DMS53 treated with DMSO at 0.1 percent for 48 hours (cell line): ENCODE data around the gene RPS3A.
"Not testable (repeated sequence)": the region's sequence is repeated elsewhere in the genome, so short reads cannot be mapped to it uniquely, and the experiment has no call there.

Experiments used
- DNase-seq: peaks from one replicate; lab custom pipeline; 2025; ENCODE audit not compliant: unreplicated experiment; lab: John Stamatoyannopoulos, UW

The RPS3A gene

DNA sequence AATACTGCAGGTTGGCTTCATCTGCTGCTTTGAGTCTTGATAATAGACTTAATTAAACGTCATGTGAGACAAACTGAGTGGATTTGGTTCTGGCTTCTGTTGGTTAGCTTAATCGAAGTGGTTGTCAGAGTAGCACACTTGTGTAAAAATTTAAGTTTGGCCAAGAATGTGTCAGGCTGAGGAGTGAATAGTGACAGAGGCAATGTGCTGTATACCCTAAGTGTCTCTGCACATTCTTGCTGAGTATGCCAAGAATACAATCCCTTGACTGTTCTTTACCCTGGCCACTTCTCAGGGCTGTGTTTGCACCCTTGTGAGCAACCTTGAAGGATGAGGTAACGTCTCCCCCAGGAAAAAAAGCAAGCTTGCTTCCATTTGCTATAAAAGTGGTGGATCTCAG lies 14.9 kb downstream of the RPS3A start:
- no peak for DNase-seq

GRCh38 chr4:151114986-151115385 lies 15.6 kb downstream of the RPS3A start:
- no peak for DNase-seq

DNA sequence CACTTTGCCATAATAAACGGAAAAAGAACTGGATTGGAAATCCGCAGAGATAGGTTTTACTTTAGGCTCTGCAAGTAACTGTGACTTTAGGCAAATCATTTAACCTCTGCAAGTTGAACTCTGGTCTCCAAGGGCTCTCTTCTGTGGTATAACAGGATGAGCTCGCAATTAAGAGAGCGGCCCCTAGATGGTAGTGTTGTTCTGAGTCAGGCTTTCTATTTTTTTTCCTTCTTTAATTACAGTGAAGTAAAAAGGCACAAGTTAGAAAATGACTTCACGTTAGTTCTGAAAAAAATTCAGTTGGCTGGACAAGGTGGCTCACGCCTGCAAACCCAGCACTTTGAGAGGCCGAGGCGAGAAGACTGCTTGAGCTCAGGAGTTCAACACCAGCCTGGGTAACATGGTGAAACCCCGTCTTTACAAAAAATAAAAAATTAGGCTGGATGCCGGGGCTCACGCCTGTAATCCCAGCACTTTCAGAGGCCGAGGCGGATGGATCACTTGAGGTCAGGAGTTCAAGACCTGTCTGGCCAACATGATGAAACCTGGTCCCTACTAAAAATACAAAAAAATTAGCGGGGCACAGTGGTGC lies 18.0 kb downstream of the RPS3A start:
- DNase-seq: peak; percentile 44

DNA sequence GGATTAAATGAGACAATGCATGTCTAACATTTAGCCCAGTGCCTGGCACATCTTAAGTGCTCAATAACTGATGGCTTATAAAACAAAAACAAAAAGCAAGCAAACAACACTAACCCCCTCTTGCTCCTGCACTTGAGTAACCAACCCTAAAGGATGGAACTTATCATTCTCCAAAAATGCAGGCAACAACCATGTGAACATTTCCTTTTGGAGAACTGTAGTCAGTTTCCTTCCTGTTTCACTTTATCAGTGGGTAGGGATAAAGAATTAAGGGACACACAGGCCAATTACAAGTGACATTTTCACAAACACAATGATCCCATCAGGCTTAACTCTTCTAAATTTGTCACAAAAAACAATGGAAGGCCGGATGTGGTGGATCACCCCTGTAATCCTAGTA lies 30.4 kb downstream of the RPS3A start:
- DNase-seq: no peak

GRCh38 chr4:151133311-151133710 lies 33.9 kb downstream of the RPS3A start:
- DNase-seq: no peak

GRCh38 chr4:151136048-151136447 lies 36.6 kb downstream of the RPS3A start:
- not testable (repeated sequence) for DNase-seq

GRCh38 chr4:151139814-151140213 lies 40.4 kb downstream of the RPS3A start:
- DNase-seq: no peak

DNA sequence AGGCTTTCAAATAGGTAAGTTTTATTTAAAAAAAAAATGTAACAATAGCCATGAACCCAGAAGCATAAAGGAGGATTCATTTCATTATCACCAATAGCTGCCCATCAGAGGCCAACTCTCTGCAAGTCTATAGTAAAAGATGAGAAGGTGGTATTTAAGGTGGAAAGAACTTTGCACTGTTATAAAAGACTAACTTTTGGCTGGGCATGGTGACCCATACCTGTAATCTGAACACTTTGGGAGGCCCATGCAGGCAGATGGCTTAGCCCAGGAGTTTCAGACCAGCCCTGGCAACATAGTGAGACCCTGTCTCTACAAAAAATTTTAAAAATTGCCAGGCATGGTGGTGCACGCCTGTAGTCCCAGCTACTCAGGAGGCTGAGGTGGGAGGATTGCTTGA lies 43.3 kb downstream of the RPS3A start:
- no peak for DNase-seq

- no peak for DNase-seq
Measured at GRCh38 chr4:151143162-151143561, 43.7 kb downstream of the RPS3A start.

DNA sequence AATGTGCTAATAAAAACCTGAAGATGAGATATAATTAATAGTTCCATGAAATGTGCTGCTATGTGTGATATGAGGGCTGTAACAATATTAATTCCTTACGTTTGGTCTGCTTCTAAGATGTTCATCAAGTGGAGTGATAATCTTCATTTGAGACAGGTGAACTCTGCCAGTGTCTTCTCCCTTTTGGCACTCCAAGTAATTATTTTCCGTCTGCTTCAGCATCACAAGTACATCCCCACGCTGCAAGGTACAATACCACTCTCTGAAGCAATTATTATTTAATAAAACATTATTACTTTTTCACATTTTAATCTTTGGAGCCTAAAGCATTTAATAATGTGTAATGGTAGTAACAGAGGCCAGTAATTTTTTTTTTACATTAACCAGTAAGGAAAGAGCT lies 44.4 kb downstream of the RPS3A start:
- no peak for DNase-seq

GRCh38 chr4:151144329-151145072 lies 45.1 kb downstream of the RPS3A start:
- DNase-seq: no peak

- no peak for DNase-seq
Measured at GRCh38 chr4:151147000-151147399, 47.6 kb downstream of the RPS3A start.

GRCh38 chr4:151148261-151148660 lies 48.8 kb downstream of the RPS3A start:
- DNase-seq: no peak

DNA sequence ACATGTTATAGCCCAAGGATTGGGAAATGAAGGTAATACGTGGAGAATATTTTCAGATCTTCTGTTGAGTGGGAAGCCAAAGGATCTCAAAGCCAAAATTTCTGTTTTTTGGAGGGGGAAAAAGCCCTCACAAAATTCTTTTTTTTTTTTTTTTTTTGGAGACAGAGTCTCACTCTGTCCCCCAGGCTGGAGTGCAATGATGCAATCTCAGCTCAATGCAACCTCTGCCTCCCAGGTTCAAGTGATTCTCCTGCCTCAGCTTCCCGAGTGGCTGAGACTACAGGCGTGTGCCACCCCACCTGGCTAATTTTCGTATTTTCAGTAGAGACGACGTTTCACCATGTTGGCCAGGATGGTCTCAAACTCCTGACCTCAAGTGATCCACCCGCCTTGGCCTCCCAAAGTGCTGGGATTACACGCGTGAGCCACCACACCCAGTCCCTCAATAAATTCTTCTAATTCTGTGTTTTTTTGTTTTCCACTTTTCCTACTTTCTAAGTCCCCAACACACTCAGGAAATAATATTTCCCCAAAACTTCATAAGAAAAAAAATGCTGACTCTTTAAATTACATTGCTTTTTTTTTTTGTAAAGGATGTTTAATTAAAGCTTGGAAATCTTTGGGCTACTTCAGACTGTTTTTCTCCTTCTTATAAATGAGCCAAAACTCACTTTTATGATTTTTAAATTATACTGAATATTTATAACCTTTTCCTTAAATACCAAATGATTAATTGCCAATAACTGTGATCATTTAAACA lies 51.6 kb downstream of the RPS3A start:
- DNase-seq: no peak

GRCh38 chr4:151152028-151152427 lies 52.6 kb downstream of the RPS3A start:
- no peak for DNase-seq

DNA sequence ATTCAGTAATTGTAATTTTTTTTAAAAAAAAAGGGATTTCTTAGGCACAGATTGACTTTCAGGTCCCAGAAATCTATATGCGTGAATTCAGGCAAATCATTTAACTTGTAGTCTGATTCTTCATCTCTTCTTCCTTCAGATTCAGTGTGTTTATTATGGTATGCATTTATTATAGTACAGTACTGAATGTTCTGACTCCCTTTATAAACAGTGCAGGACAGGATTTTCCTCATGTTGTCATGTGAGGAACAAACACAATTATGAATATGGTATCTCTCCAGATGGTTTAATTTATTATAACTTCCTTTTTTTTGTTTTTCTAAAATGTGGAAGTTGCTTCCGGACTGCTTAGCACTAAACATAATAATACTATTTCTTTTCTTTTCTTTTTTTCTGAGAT lies 54.2 kb downstream of the RPS3A start:
- no peak for DNase-seq
